IMR-90 (cell line): ENCODE results near the gene PCYT1B.

Experiments
- BHLHE40 ChIP-seq: fragments of 150-350 bp; IDR thresholded peaks from 2 replicates; pipeline ENCODE4 v1.6.1; 2016; ENCODE audit warnings: mild to moderate bottlenecking, low read depth, low read length
- CHD1 ChIP-seq: IDR thresholded peaks from 2 replicates; pipeline ENCODE4 v1.6.1; 2012; ENCODE audit warnings: low read depth, low read length, improper control_type of control experiment
- CTCF ChIP-seq: conservative IDR thresholded peaks from 2 replicates; pipeline ENCODE4 v1.5.1; 2012; ENCODE audit warnings: mild to moderate bottlenecking, low read depth, low read length, improper control_type of control experiment
- ELK1 ChIP-seq: fragments of 150-350 bp; IDR thresholded peaks from 2 replicates; pipeline ENCODE4 v1.6.1; 2016; ENCODE audit warnings: low read depth, mild to moderate bottlenecking, low read length, moderate library complexity, borderline replicate concordance
- MAFK ChIP-seq: IDR thresholded peaks from 2 replicates; pipeline ENCODE4 v1.6.1; 2012; ENCODE audit warnings: low read depth, low read length, improper control_type of control experiment
- MAZ ChIP-seq: IDR thresholded peaks from 2 replicates; pipeline ENCODE4 v1.6.1; 2012; ENCODE audit warnings: low read depth, mild to moderate bottlenecking, low read length, improper control_type of control experiment, moderate library complexity, borderline replicate concordance
- POLR2A ChIP-seq: IDR thresholded peaks from 2 replicates; pipeline ENCODE4 v1.6.1; 2012; ENCODE audit warnings: mild to moderate bottlenecking, low read depth, low read length
- RAD21 ChIP-seq: IDR thresholded peaks from 2 replicates; pipeline ENCODE4 v1.6.1; 2012; ENCODE audit warnings: low read length, improper control_type of control experiment
- RCOR1 ChIP-seq: IDR thresholded peaks from 2 replicates; pipeline ENCODE4 v1.6.1; 2012; ENCODE audit warnings: mild to moderate bottlenecking, low read length, improper control_type of control experiment; ENCODE audit not compliant: insufficient replicate concordance
- RFX5 ChIP-seq: IDR thresholded peaks from 2 replicates; pipeline ENCODE4 v1.8.0; 2012; ENCODE audit warnings: low read depth, mild to moderate bottlenecking, low read length, moderate library complexity
- SMC3 ChIP-seq: fragments of 150-350 bp; IDR thresholded peaks from 2 replicates; pipeline ENCODE4 v1.6.1; 2016; ENCODE audit warnings: low read depth, mild to moderate bottlenecking, antibody characterized with exemption, low read length, moderate library complexity
- USF2 ChIP-seq: fragments of 150-350 bp; IDR thresholded peaks from 2 replicates; pipeline ENCODE4 v1.6.1; 2017; ENCODE audit warnings: mild to moderate bottlenecking, antibody characterized with exemption, low read length, low read depth

GRCh38 chrX:24629701-24630100 is 17.4 kb downstream of the PCYT1B start:
- TF ChIP-seq CHD1 (no peak), CTCF (no peak), RAD21 (no peak), SMC3 (no peak), USF2 (no peak), RFX5 (no peak), POLR2A (no peak), RCOR1 (no peak), MAFK (no peak), BHLHE40 (no peak), ELK1 (no peak), MAZ (no peak)
